HG03103 (cell line): Measurements from ENCODE around the gene ATXN7.

Experiments
- ATAC-seq: cut with Tn5 transposase; IDR thresholded peaks from one replicate; pipeline ENCODE4 v1.9.1; 2021; ENCODE audit warnings: low read depth; ENCODE audit not compliant: unreplicated experiment

The ATXN7 gene

GRCh38 chr3:63863150-63864007 is at the start of gene ATXN7, which contains the start of gene THOC7:
TSS of gene ATXN7 (plus strand) at chr3:63863867. CDS start at chr3:63912599, 48,732 bp downstream.
TSS of gene THOC7 (minus strand) at chr3:63863805. CDS start at chr3:63863790, 15 bp downstream.
- ATAC-seq: peak; percentile 51

- ATAC-seq: no peak
These were observed 49.4 kb upstream of the ATXN7 start for GRCh38 chr3:63814237-63814636.

- ATAC-seq: no peak
These were observed 46.4 kb upstream of the ATXN7 start for GRCh38 chr3:63817225-63817624.

GRCh38 chr3:63818282-63819150 is 45.2 kb upstream of the ATXN7 start:
- peak; percentile 61 for ATAC-seq

- ATAC-seq: no peak
These were observed 44.6 kb upstream of the ATXN7 start, which contains the start of gene C3orf49 for GRCh38 chr3:63819151-63819398. TSS of gene C3orf49 (plus strand) at chr3:63819299. CDS start at chr3:63819472, 173 bp downstream.

GRCh38 chr3:63824309-63824708 is 39.4 kb upstream of the ATXN7 start:
- no peak for ATAC-seq

GRCh38 chr3:63830526-63830925 is 33.1 kb upstream of the ATXN7 start:
- no peak for ATAC-seq

GRCh38 chr3:63832395-63832794 is 31.3 kb upstream of the ATXN7 start:
- no peak for ATAC-seq

GRCh38 chr3:63841704-63842103 is 22.0 kb upstream of the ATXN7 start:
- no peak for ATAC-seq

- no peak for ATAC-seq
These were observed 21.5 kb upstream of the ATXN7 start for GRCh38 chr3:63842127-63842526.

- no peak for ATAC-seq
These were observed 18.5 kb upstream of the ATXN7 start for GRCh38 chr3:63845215-63845614.

- ATAC-seq: no peak
These were observed 15.8 kb upstream of the ATXN7 start for GRCh38 chr3:63847718-63848450.

GRCh38 chr3:63849175-63849574 is 14.5 kb upstream of the ATXN7 start:
- ATAC-seq: no peak

- ATAC-seq: no peak
These were observed 12.4 kb upstream of the ATXN7 start for GRCh38 chr3:63851287-63851686.

GRCh38 chr3:63853106-63853505 is 10.6 kb upstream of the ATXN7 start:
- no peak for ATAC-seq

- no peak for ATAC-seq
These were observed 8.2 kb upstream of the ATXN7 start for GRCh38 chr3:63855333-63855940.

GRCh38 chr3:63857311-63857710 is 6.4 kb upstream of the ATXN7 start:
- ATAC-seq: no peak

GRCh38 chr3:63860776-63861175 is 2.9 kb upstream of the ATXN7 start:
- ATAC-seq: no peak

GRCh38 chr3:63861306-63861705 is 2.4 kb upstream of the ATXN7 start:
- ATAC-seq: no peak

GRCh38 chr3:63862804-63863149 is 890 bp upstream of the ATXN7 start:
- ATAC-seq: no peak
